ENCODE measurements around the gene NOVA2.
A peak's percentile ranks its signal among the peaks of the same experiment; 100 is the strongest.

Gene NOVA2

GRCh38 chr19:45998834-45999233 lies 25.2 kb upstream of the NOVA2 start:
- intact Hi-C loops (cut with DNase I; ENCODE audit: low total_unique reads) = loop anchor here (10.0 kb wide), 1 partner anchor 74 kb away; no protein-coding TSS in a partner anchor
- no peaks in the 10 kb centered on the region for H3K9me3 ChIP-seq

GRCh38 chr19:45996933-45997332 lies 23.3 kb upstream of the NOVA2 start:
- no peak for TF ChIP-seq CTCF (IDR thresholded peaks at IDR 0.05)
- intact Hi-C loops (cut with DNase I; ENCODE audit: low total_unique reads) = loop anchor here (10.0 kb wide), 1 partner anchor 72 kb away; no protein-coding TSS in a partner anchor
- peaks cover 0 to 23% of the 10 kb centered on the region in 2 donors for H3K27me3 ChIP-seq
- H3K36me3 ChIP-seq = peaks cover 0 to 8% (median 0%) of the 10 kb centered on the region in 3 donors
- H3K27ac ChIP-seq = no peak overlapping the region
- peaks cover 0 to 30% (median 20%) of the 10 kb centered on the region in 4 donors for H3K4me1 ChIP-seq
- H3K4me3 ChIP-seq = no peak overlapping the region
- DNase-seq = no peak
- no peaks in the 10 kb centered on the region for H3K9me3 ChIP-seq

More at GRCh38 chr19:45998834-45999233, 25.2 kb upstream of the NOVA2 start:
- Histone ChIP-seq H3K27me3 (peaks cover 0 to 23% of the 10 kb centered on the region in 2 donors), H3K27ac (no peak overlapping the region), H3K4me1 (peaks cover 0 to 30% (median 20%) of the 10 kb centered on the region in 4 donors), H3K4me3 (no peak overlapping the region), H3K36me3 (peaks cover 0 to 19% (median 12%) of the 10 kb centered on the region in 3 donors)
- TF ChIP-seq CTCF (IDR thresholded peaks at IDR 0.05) = no peak
- DNase-seq = no peak

GRCh38 chr19:45995715-45996385 lies 22.2 kb upstream of the NOVA2 start:
- intact Hi-C loops (cut with DNase I; ENCODE audit: low total_unique reads) = loop anchor here (10.0 kb wide), 1 partner anchor 71 kb away; no protein-coding TSS in a partner anchor
- Histone ChIP-seq H3K27me3 (peaks cover 0 to 25% of the 10 kb centered on the region in 2 donors), H3K4me3 (peak overlapping the region; percentile 74 to 85), H3K9me3 (no peaks in the 10 kb centered on the region), H3K4me1 (peaks cover 0 to 29% (median 18%) of the 10 kb centered on the region in 4 donors), H3K36me3 (peaks cover 0 to 8% (median 0%) of the 10 kb centered on the region in 3 donors), H3K27ac (peak overlapping the region; percentile 76 to 82)
- DNase-seq = no peak
- TF ChIP-seq CTCF (IDR thresholded peaks at IDR 0.05) = no peak

GRCh38 chr19:45994998-45995714 lies 21.5 kb upstream of the NOVA2 start, which contains the start of gene CCDC61:
TSS of gene CCDC61 (plus strand) at chr19:45995467. CDS start at chr19:46003019, 7,552 bp downstream.
- H3K27me3 ChIP-seq = peaks cover 0 to 27% of the 10 kb centered on the region in 2 donors
- intact Hi-C loops (cut with DNase I; ENCODE audit: low total_unique reads) = loop anchor here (10.0 kb wide), 1 partner anchor 70 kb away; no protein-coding TSS in a partner anchor
- H3K4me1 ChIP-seq = peaks cover 0 to 22% (median 11%) of the 10 kb centered on the region in 4 donors
- DNase-seq = peak; percentile 95 to 98
- no peaks in the 10 kb centered on the region for H3K9me3 ChIP-seq
- peaks cover 0 to 8% (median 0%) of the 10 kb centered on the region in 3 donors for H3K36me3 ChIP-seq
- H3K4me3 ChIP-seq = peak within 1 kb of the TSS; percentile 74 to 85
- TF ChIP-seq CTCF (IDR thresholded peaks at IDR 0.05) = peak in 1 of 2 experiments; percentile 10
- H3K27ac ChIP-seq = peak within 1 kb of the TSS; percentile 76 to 82

- H3K4me3 ChIP-seq = peak overlapping the region; percentile 74 to 85
- peaks cover 0 to 16% (median 6%) of the 10 kb centered on the region in 4 donors for H3K4me1 ChIP-seq
- DNase-seq = no peak
- no peak for TF ChIP-seq CTCF (IDR thresholded peaks at IDR 0.05)
- H3K27ac ChIP-seq = peak overlapping the region in 1 of 2 donors; percentile 20
- H3K9me3 ChIP-seq = no peaks in the 10 kb centered on the region
- intact Hi-C loops (cut with DNase I; ENCODE audit: low total_unique reads) = loop anchor here (10.0 kb wide), 1 partner anchor 70 kb away; no protein-coding TSS in a partner anchor
- H3K36me3 ChIP-seq = peaks cover 0 to 8% (median 0%) of the 10 kb centered on the region in 3 donors
- H3K27me3 ChIP-seq = peaks cover 0 to 25% of the 10 kb centered on the region in 2 donors
These were observed 20.9 kb upstream of the NOVA2 start for GRCh38 chr19:45994456-45994997.
